HEK293 (cell line): Measurements from ENCODE around the gene ZSWIM6.

Experiments
- CTCF ChIA-PET: fragments of 350-600 bp; formaldehyde crosslinking; extraction: SDS; loops from one replicate; lab custom pipeline; 2021; ENCODE audit warnings: antibody characterized with exemption; lab: Yijun Ruan, JAX
- POLR2A ChIA-PET: fragments of 300-600 bp; formaldehyde crosslinking; extraction: SDS; loops from one replicate; lab custom pipeline; 2020; ENCODE audit warnings: antibody characterized with exemption, inconsistent platforms; lab: Yijun Ruan, JAX
- H3K27ac ChIP-seq: fragments of 200-500 bp; sonication (Bioruptor generic); 2 replicates; pipeline ENCODE4 v1.5.1; 2014; ENCODE audit warnings: low read depth, low read length, control low read depth, inconsistent platforms; ENCODE audit errors: extremely low read depth
- H3K36me3 ChIP-seq, 2 experiments: fragments of 200-500 bp in 1 of 2; sonication (Bioruptor generic) in 1 of 2; 1 replicate in 1 of 2; 2 replicates in 1 of 2; pipeline ENCODE4 v1.5.1; 2014 to 2017; ENCODE audit warnings: inconsistent platforms in 2 of 2, low read length in 2 of 2; ENCODE audit not compliant: control insufficient read depth in 2 of 2, insufficient read depth in 1 of 2
- H3K4me1 ChIP-seq: fragments of 200-500 bp; sonication (Bioruptor generic); 2 replicates; pipeline ENCODE4 v1.5.1; 2014; ENCODE audit warnings: mild to moderate bottlenecking, low read length, inconsistent platforms; ENCODE audit not compliant: control insufficient read depth, insufficient read depth
- H3K4me3 ChIP-seq: 2 replicates; pipeline ENCODE4 v1.5.1; 2011; ENCODE audit warnings: low read depth, mild to moderate bottlenecking, control low read depth, low read length, moderate library complexity
- H3K9me3 ChIP-seq: fragments of 200-500 bp; sonication (Bioruptor generic); 2 replicates; pipeline ENCODE4 v1.5.1; 2014; ENCODE audit warnings: low read depth, low read length, inconsistent platforms; ENCODE audit not compliant: control insufficient read depth, insufficient read depth
- ELK4 ChIP-seq: IDR thresholded peaks from 2 replicates; pipeline ENCODE4 v1.6.1; 2011; ENCODE audit warnings: mild to moderate bottlenecking, low read depth, low read length, borderline replicate concordance
- GLI2 ChIP-seq: fragments of 450-650 bp; formaldehyde crosslinking; IDR thresholded peaks from 2 replicates; pipeline ENCODE4; 2017; ENCODE audit warnings: missing biosample characterization, missing genetic modification characterization, low read depth, borderline replicate concordance
- GLIS1 ChIP-seq: fragments of 450-650 bp; formaldehyde crosslinking; IDR thresholded peaks from 2 replicates; pipeline ENCODE4 v1.5.1; 2016; ENCODE audit warnings: missing biosample characterization, missing genetic modification characterization
- HIC1 ChIP-seq: fragments of 450-650 bp; formaldehyde crosslinking; IDR thresholded peaks from 2 replicates; pipeline ENCODE4 v1.5.1; 2016; ENCODE audit warnings: missing biosample characterization, missing genetic modification characterization
- KLF1 ChIP-seq: fragments of 450-650 bp; formaldehyde crosslinking; IDR thresholded peaks from 2 replicates; pipeline ENCODE4 v1.5.1; 2016; ENCODE audit warnings: missing biosample characterization, missing genetic modification characterization
- MYNN ChIP-seq: fragments of 450-650 bp; formaldehyde crosslinking; IDR thresholded peaks from 2 replicates; pipeline ENCODE4 v1.5.1; 2016; ENCODE audit warnings: missing biosample characterization, missing genetic modification characterization, borderline replicate concordance
- PRDM4 ChIP-seq: fragments of 450-650 bp; formaldehyde crosslinking; IDR thresholded peaks from 2 replicates; pipeline ENCODE4 v1.5.1; 2017; ENCODE audit warnings: missing biosample characterization, missing genetic modification characterization
- PRDM6 ChIP-seq: fragments of 450-650 bp; formaldehyde crosslinking; IDR thresholded peaks from 2 replicates; pipeline ENCODE4 v1.5.1; 2017; ENCODE audit warnings: missing biosample characterization, missing genetic modification characterization
- TCF7L2 ChIP-seq: IDR thresholded peaks from 2 replicates; pipeline ENCODE4 v1.6.1; 2011; ENCODE audit warnings: low read depth, mild to moderate bottlenecking, inconsistent platforms, low read length, moderate library complexity, borderline replicate concordance
- TRIM28 ChIP-seq: IDR thresholded peaks from 2 replicates; pipeline ENCODE4 v1.6.1; 2011; ENCODE audit warnings: low read length, control low read depth, borderline replicate concordance
- WT1 ChIP-seq: fragments of 450-650 bp; formaldehyde crosslinking; IDR thresholded peaks from 2 replicates; pipeline ENCODE4 v1.5.1; 2016; ENCODE audit warnings: missing biosample characterization, missing genetic modification characterization
- ZBTB8A ChIP-seq: fragments of 450-650 bp; formaldehyde crosslinking; IDR thresholded peaks from 2 replicates; pipeline ENCODE4 v1.5.1; 2016; ENCODE audit warnings: missing biosample characterization, missing genetic modification characterization
- ZNF133 ChIP-seq: fragments of 450-650 bp; formaldehyde crosslinking; IDR thresholded peaks from 2 replicates; pipeline ENCODE4 v1.5.1; 2016; ENCODE audit warnings: missing biosample characterization, missing genetic modification characterization
- ZNF174 ChIP-seq: fragments of 450-650 bp; formaldehyde crosslinking; IDR thresholded peaks from 2 replicates; pipeline ENCODE4 v1.5.0; 2017; ENCODE audit warnings: missing biosample characterization, mild to moderate bottlenecking, missing genetic modification characterization
- ZNF24 ChIP-seq: fragments of 450-650 bp; formaldehyde crosslinking; IDR thresholded peaks from 2 replicates; pipeline ENCODE4 v1.5.1; 2016; ENCODE audit warnings: missing biosample characterization, missing genetic modification characterization
- ZNF311 ChIP-seq: fragments of 450-650 bp; formaldehyde crosslinking; IDR thresholded peaks from 2 replicates; pipeline ENCODE4 v1.5.1; 2017; ENCODE audit warnings: missing biosample characterization, missing genetic modification characterization, borderline replicate concordance
- ZNF335 ChIP-seq: fragments of 450-650 bp; formaldehyde crosslinking; conservative IDR thresholded peaks from 2 replicates; pipeline ENCODE4 v1.5.1; 2016; ENCODE audit warnings: missing biosample characterization, missing genetic modification characterization
- ZNF366 ChIP-seq: fragments of 450-650 bp; formaldehyde crosslinking; conservative IDR thresholded peaks from 2 replicates; pipeline ENCODE4 v1.5.1; 2016; ENCODE audit warnings: missing biosample characterization, missing genetic modification characterization
- ZNF398 ChIP-seq: fragments of 450-650 bp; formaldehyde crosslinking; IDR thresholded peaks from 2 replicates; pipeline ENCODE4 v1.5.1; 2017; ENCODE audit warnings: missing biosample characterization, missing genetic modification characterization
- ZNF404 ChIP-seq: fragments of 450-650 bp; formaldehyde crosslinking; IDR thresholded peaks from 2 replicates; pipeline ENCODE4 v1.5.1; 2017; ENCODE audit warnings: missing biosample characterization, missing genetic modification characterization
- ZNF423 ChIP-seq: fragments of 450-650 bp; formaldehyde crosslinking; IDR thresholded peaks from 2 replicates; pipeline ENCODE4 v1.5.1; 2016; ENCODE audit warnings: missing biosample characterization, missing genetic modification characterization
- ZNF623 ChIP-seq: fragments of 450-650 bp; formaldehyde crosslinking; IDR thresholded peaks from 2 replicates; pipeline ENCODE4 v1.5.1; 2016; ENCODE audit warnings: missing biosample characterization, missing genetic modification characterization
- ZNF629 ChIP-seq: fragments of 450-650 bp; formaldehyde crosslinking; IDR thresholded peaks from 2 replicates; pipeline ENCODE4 v1.5.1; 2017; ENCODE audit warnings: missing biosample characterization, missing genetic modification characterization
- ZNF654 ChIP-seq: fragments of 450-650 bp; formaldehyde crosslinking; IDR thresholded peaks from 2 replicates; pipeline ENCODE4 v1.5.1; 2016; ENCODE audit warnings: low read depth, missing biosample characterization, missing genetic modification characterization
- ZNF664 ChIP-seq: fragments of 450-650 bp; formaldehyde crosslinking; IDR thresholded peaks from 2 replicates; pipeline ENCODE4 v1.5.1; 2016; ENCODE audit warnings: missing biosample characterization, missing genetic modification characterization
- ZNF677 ChIP-seq: fragments of 450-650 bp; IDR thresholded peaks from 2 replicates; pipeline ENCODE4 v1.5.0; 2018; ENCODE audit warnings: missing biosample characterization, mild to moderate bottlenecking, missing genetic modification characterization, moderate library complexity
- ZNF707 ChIP-seq: fragments of 450-650 bp; formaldehyde crosslinking; IDR thresholded peaks from 2 replicates; pipeline ENCODE4 v1.5.1; 2016; ENCODE audit warnings: missing biosample characterization, missing genetic modification characterization
- ZNF777 ChIP-seq: fragments of 450-650 bp; formaldehyde crosslinking; IDR thresholded peaks from 2 replicates; pipeline ENCODE4 v1.5.1; 2017; ENCODE audit warnings: missing biosample characterization, missing genetic modification characterization, borderline replicate concordance
- ZSCAN16 ChIP-seq: fragments of 450-650 bp; formaldehyde crosslinking; IDR thresholded peaks from 2 replicates; pipeline ENCODE4 v1.5.1; 2016; ENCODE audit warnings: missing biosample characterization, missing genetic modification characterization

ZSWIM6 gene

GRCh38 chr5:61447780-61448495 is 115.9 kb downstream of the ZSWIM6 start:
- Histone ChIP-seq H3K27ac (no peak overlapping the region), H3K4me1 (peaks cover 17% of the 10 kb centered on the region), H3K9me3 (no peaks in the 10 kb centered on the region), H3K36me3 (no peaks in the 10 kb centered on the region), H3K4me3 (no peak overlapping the region)
- CTCF ChIA-PET, result no interaction called here
- POLR2A ChIA-PET, result no interaction called here
- no peak for TF ChIP-seq ZNF654 (tag by site-specific recombination)
- TF ChIP-seq ZBTB8A (tag by site-specific recombination), result no peak
- peak; percentile 69; the same call in 1 of the 2 replicates for TF ChIP-seq TRIM28
- no peak for TF ChIP-seq ZNF335 (tag by site-specific recombination)
- TF ChIP-seq WT1 (tag by site-specific recombination), result no peak
- no peak for TF ChIP-seq KLF1 (tag by site-specific recombination)
- no peak for TF ChIP-seq ZNF311
- TF ChIP-seq ZNF174 (tag by site-specific recombination), result no peak
- TF ChIP-seq ZNF677 (tag by site-specific recombination), result no peak
- no peak for TF ChIP-seq TCF7L2
- no peak for TF ChIP-seq ZNF423 (tag by site-specific recombination)
- TF ChIP-seq ZNF404 (tag by site-specific recombination), result no peak
- TF ChIP-seq GLIS1 (tag by site-specific recombination), result no peak
- peak; percentile 57 for TF ChIP-seq PRDM6 (tag by site-specific recombination)
- no peak for TF ChIP-seq GLI2 (tag by site-specific recombination)
- TF ChIP-seq ZNF366 (tag by site-specific recombination), result no peak
- TF ChIP-seq ZNF664 (tag by site-specific recombination), result no peak
- TF ChIP-seq ZNF24 (tag by site-specific recombination), result no peak
- TF ChIP-seq HIC1 (tag by site-specific recombination), result no peak
- TF ChIP-seq ZNF629 (tag by site-specific recombination), result no peak
- TF ChIP-seq ZNF623, result no peak
- peak; percentile 58; the same call in 1 of the 2 replicates for TF ChIP-seq PRDM4 (tag by site-specific recombination)
- TF ChIP-seq ZNF398 (tag by site-specific recombination), result no peak
- TF ChIP-seq ZNF707 (tag by site-specific recombination), result no peak
- no peak for TF ChIP-seq MYNN (tag by site-specific recombination)
- TF ChIP-seq ELK4, result no peak
- TF ChIP-seq ZNF777 (tag by site-specific recombination), result no peak
- no peak for TF ChIP-seq ZNF133 (tag by site-specific recombination)
- TF ChIP-seq ZSCAN16 (tag by site-specific recombination), result no peak
